GM12878 (cell line): ENCODE results near the gene ZMIZ1. TPM values are rescaled to one million over a fixed set of nuclear protein-coding genes. Genes with fewer than 3 reads are reported as not detected.

ENCODE experiments used
- ATAC-seq: fragments of 200-7000 bp; cut with Tn5 transposase; 3 replicates; pipeline ENCODE4 v1.9.1; 2020; ENCODE audit warnings: mild to moderate bottlenecking, moderate library complexity
- BruUV-seq: library from RNA; stranded (reverse); fragments of 400-500 nt; replicated peaks from 2 replicates; lab custom pipeline; 2021; lab: Mats Ljungman, UMichigan
- CTCF ChIA-PET: fragments of 300-600 bp; sonication (Branson Sonifier 250); formaldehyde crosslinking; extraction: SDS; loops from one replicate; lab custom pipeline; 2021; ENCODE audit warnings: inconsistent platforms; lab: Yijun Ruan, JAX
- POLR2A ChIA-PET: fragments of 350-600 bp; formaldehyde crosslinking; extraction: SDS; loops from one replicate; lab custom pipeline; 2021; ENCODE audit warnings: inconsistent platforms; lab: Charles Lee
- RAD21 ChIA-PET: fragments of 300-600 bp; sonication (Branson Sonifier 250); formaldehyde crosslinking; loops from one replicate; lab custom pipeline; 2023; ENCODE audit warnings: antibody characterized with exemption; ENCODE audit not compliant: unreplicated experiment; lab: Charles Lee
- SMC1A ChIA-PET: fragments of 300-600 bp; sonication (Branson Sonifier 250); formaldehyde crosslinking; loops from one replicate; lab custom pipeline; 2023; ENCODE audit not compliant: unreplicated experiment, uncharacterized antibody; lab: Charles Lee
- DNase-seq: peaks from one replicate; pipeline ENCODE4 v3.0.0-alpha.2; 2011; ENCODE audit warnings: low read depth, low spot score
- FAIRE-seq: peaks from 3 replicates; lab custom pipeline; 2011; peaks lifted over from hg19 to GRCh38; lab: Jason Lieb, UNC
- H2AFZ ChIP-seq: 2 replicates; pipeline ENCODE4 v1.6.0; 2011; ENCODE audit warnings: low read depth, low read length, control low read depth; ENCODE audit not compliant: control insufficient read depth
- H3K27ac ChIP-seq: 2 replicates; pipeline ENCODE4 v1.5.1; 2011; ENCODE audit warnings: control low read depth; ENCODE audit not compliant: control insufficient read depth, insufficient read depth
- H3K27me3 ChIP-seq, 2 experiments: replicated peaks in 1 of 2; 2 replicates each; pipeline versions ENCODE4 v1.6.0 to v1.6.1; 2011; ENCODE audit warnings: low read length in 1 of 2; ENCODE audit not compliant: control insufficient read depth in 2 of 2, insufficient read depth in 2 of 2
- H3K36me3 ChIP-seq, 2 experiments: 2 replicates each; pipeline ENCODE4 v1.5.1; 2011; ENCODE audit warnings: low read length in 1 of 2; ENCODE audit not compliant: control insufficient read depth in 2 of 2, insufficient read depth in 2 of 2
- H3K4me1 ChIP-seq: 2 replicates; pipeline ENCODE4 v1.6.1; 2011; ENCODE audit warnings: mild to moderate bottlenecking, low read length, moderate library complexity, mixed read lengths; ENCODE audit not compliant: control insufficient read depth, insufficient read depth
- H3K4me2 ChIP-seq: 2 replicates; pipeline ENCODE4 v1.6.0; 2011; ENCODE audit warnings: control low read depth; ENCODE audit not compliant: control insufficient read depth, insufficient read depth
- H3K4me3 ChIP-seq: fragments of 200-600 bp; sonication (generic); 2 replicates; pipeline ENCODE4 v1.5.1; 2016
- H3K79me2 ChIP-seq: 2 replicates; pipeline ENCODE4 v1.6.0; 2011; ENCODE audit warnings: low read length; ENCODE audit not compliant: control insufficient read depth, insufficient read depth
- H3K9ac ChIP-seq: 2 replicates; pipeline ENCODE4 v1.8.0; 2011; ENCODE audit warnings: low read length, control low read depth, mixed read lengths; ENCODE audit not compliant: control insufficient read depth, insufficient read depth
- H3K9me3 ChIP-seq: replicated peaks from 3 replicates; pipeline ENCODE4 v1.5.1; 2011; ENCODE audit warnings: mild to moderate bottlenecking, low read length; ENCODE audit not compliant: control insufficient read depth, insufficient read depth
- H4K20me1 ChIP-seq: 2 replicates; pipeline ENCODE4 v1.6.0; 2011; ENCODE audit not compliant: control insufficient read depth, insufficient read depth
- HSF1 ChIP-seq: fragments of 150-350 bp; IDR thresholded peaks from 2 replicates; pipeline ENCODE4 v1.6.1; 2014; ENCODE audit warnings: mild to moderate bottlenecking, low read depth, low read length
- SUPT20H ChIP-seq: IDR thresholded peaks from 2 replicates; pipeline ENCODE4 v1.6.1; 2011; ENCODE audit warnings: low read depth, mild to moderate bottlenecking, low read length, moderate library complexity, borderline replicate concordance; ENCODE audit not compliant: control insufficient read depth
- TBL1XR1 ChIP-seq: IDR thresholded peaks from 2 replicates; pipeline ENCODE4 v1.6.1; 2012; ENCODE audit warnings: low read depth, low read length, improper control_type of control experiment
- WGBS: methylation state at CpG from one replicate; pipeline ENCODE4 v1.1.6; 2016; ENCODE audit warnings: low lambda C conversion rate; ENCODE audit not compliant: insufficient replicate concordance, insufficient coverage; ENCODE audit errors: missing lambda C conversion rate; 5-methylcytosine and 5-hydroxymethylcytosine counted together
- in situ Hi-C: fragments of 300-500 bp; cut with MboI; formaldehyde crosslinking; loops from 9 replicates; pipeline ENCODE4 v1.14.3; 2018; ENCODE audit warnings: mixed read lengths
- intact Hi-C: fragments of 100-400 bp; cut with micrococcal nuclease; formaldehyde crosslinking; loops from one replicate; pipeline ENCODE4 v1.14.2; 2022; ENCODE audit not compliant: unreplicated experiment
- polyA plus RNA-seq, 11 experiments: library from polyadenylated mRNA; depleted of rRNA in 4 of 11; unstranded in 6 of 11; stranded (reverse) in 5 of 11; fragments of >200 nt; fragmentation: Nextera tagmentation in 4 of 11; fragmentation: Illumina TruSeq in 1 of 11; extraction: Ambion mirVana in 4 of 11; extraction: Trizol in 1 of 11; gene quantifications; 1 replicate in 1 of 11; 2 replicates in 10 of 11; pipeline versions ENCODE4 v1.2.1 to v1.2.3, GENCODE V29; 2011 to 2016; ENCODE audit warnings: inconsistent platforms in 2 of 11, missing spikeins in 2 of 11, low read depth in 1 of 11
- total RNA-seq, 4 experiments: library from RNA; depleted of rRNA in 3 of 4; stranded (reverse); fragments of >200 nt in 3 of 4; fragmentation: Illumina TruSeq in 1 of 4; extraction: Trizol in 1 of 4; gene quantifications; 2 replicates each; pipeline versions ENCODE4 v1.2.1 to v1.2.3, GENCODE V29; 2013 to 2021

Gene ZMIZ1
- total and polyA plus RNA-seq, 10 of the 15 experiments (the other 5 are each of a cell fraction or from before 2014, with no cell fraction given): 3.1 to 82.3 (median 14.9) TPM

GRCh38 chr10:79326361-79327089 is 257.8 kb downstream of the ZMIZ1 start:
- H2AFZ ChIP-seq: no peak overlapping the region; the same call in 1 of the 2 replicates
- no peaks in the 10 kb centered on the region for H3K9me3 ChIP-seq
- no peak overlapping the region for H3K4me3 ChIP-seq
- no peaks in the 10 kb centered on the region for H3K79me2 ChIP-seq
- no peak overlapping the region for H3K27ac ChIP-seq
- ChIA-PET RAD21 (interaction anchor here (0.7 kb wide), 1 partner anchor 40 kb away, joined by 3 read pairs; no protein-coding TSS in a partner anchor), SMC1A (interaction anchor here (0.7 kb wide), 1 partner anchor 10 kb away, joined by 3 read pairs; no protein-coding TSS in a partner anchor)
- H3K27me3 ChIP-seq: no peaks in the 10 kb centered on the region
- peaks cover 36% of the 10 kb centered on the region for H3K4me1 ChIP-seq
- H3K9ac ChIP-seq: no peak overlapping the region
- TF ChIP-seq TBL1XR1 (no peak), SUPT20H (no peak), HSF1 (no peak)
- TF ChIP-seq, all 136 proteins: peak for 0
- in situ Hi-C loops (no loop called here), intact Hi-C loops (no loop called here)
- ChIA-PET CTCF (interaction anchor here (1.0 to 1.4 kb wide), 2 partner anchors 10 to 18 kb away, joined by 3 read pairs; no protein-coding TSS in a partner anchor), POLR2A (interaction anchor here (1.4 kb wide), 2 partner anchors 10 to 18 kb away, joined by 4 to 5 read pairs; no protein-coding TSS in a partner anchor)
- FAIRE-seq (no peak), DNase-seq (no peak), ATAC-seq (no peak)
- Histone ChIP-seq H4K20me1 (no peaks in the 10 kb centered on the region), H3K36me3 (no peaks in the 10 kb centered on the region), H3K4me2 (no peak overlapping the region)
- WGBS: 57% methylated on average over 3 of the region's 3 CpGs
- BruUV-seq: no TSS peak
